Kidney (tissue), 14 donors: ENCODE data around the gene GPC3. TPM values are rescaled to one million over a fixed set of nuclear protein-coding genes. Genes with fewer than 3 reads are reported as not detected.

Experiments
- DNase-seq, 5 donors: peaks; one replicate each; pipeline ENCODE4 v3.0.0-alpha.2; 2013 to 2020
- FAIRE-seq: peaks from 2 replicates; lab custom pipeline; 2012; peaks lifted over from hg19 to GRCh38; lab: Jason Lieb, UNC
- H3K27ac ChIP-seq, 2 donors: one replicate each; pipeline ENCODE4 v1.7.0; 2013; ENCODE audit warnings: low read depth in 2 of 2, low read length in 2 of 2, inconsistent platforms in 1 of 2
- H3K27me3 ChIP-seq: one replicate; pipeline ENCODE4 v1.7.1; 2013; ENCODE audit warnings: low read length, inconsistent platforms; ENCODE audit not compliant: control insufficient read depth, insufficient read depth
- H3K36me3 ChIP-seq, 3 donors: one replicate each; pipeline versions ENCODE4 v1.7.0 to v1.7.1; 2013; ENCODE audit warnings: low read length in 3 of 3, control low read depth in 1 of 3, inconsistent platforms in 1 of 3; ENCODE audit not compliant: insufficient read depth in 3 of 3, control insufficient read depth in 2 of 3
- H3K4me1 ChIP-seq, 3 donors: one replicate each; pipeline versions ENCODE4 v1.7.0 to v1.7.1; 2013; ENCODE audit warnings: low read length in 3 of 3, inconsistent platforms in 1 of 3, low read depth in 1 of 3; ENCODE audit not compliant: control insufficient read depth in 2 of 3, insufficient read depth in 2 of 3
- H3K4me3 ChIP-seq, 3 donors: one replicate each; pipeline versions ENCODE4 v1.7.0 to v1.8.1; 2013; ENCODE audit warnings: low read length in 3 of 3, control low read depth in 1 of 3, inconsistent platforms in 1 of 3
- H3K9ac ChIP-seq, 3 donors: one replicate each; pipeline versions ENCODE4 v1.7.0 to v1.7.1; 2013; ENCODE audit warnings: low read length in 3 of 3, control low read depth in 1 of 3, inconsistent platforms in 1 of 3
- H3K9me3 ChIP-seq, 3 donors: one replicate each; pipeline versions ENCODE4 v1.7.0 to v1.7.1; 2013; ENCODE audit warnings: low read length in 3 of 3, control low read depth in 1 of 3, inconsistent platforms in 1 of 3; ENCODE audit not compliant: control insufficient read depth in 2 of 3, insufficient read depth in 1 of 3
- intact Hi-C: fragments of 100-400 bp; cut with DNase I; formaldehyde crosslinking; loops from one replicate; pipeline ENCODE4 v1.11.1; 2022
- polyA plus RNA-seq: library from polyadenylated mRNA; stranded (reverse); fragments of 350-450 nt; fragmentation: Illumina TruSeq; extraction: RNeasy Lipid Tissue Mini Kit (QIAGEN cat#74804); gene quantifications from one replicate; pipeline ENCODE4 v1.2.3, GENCODE V29; 2014; ENCODE audit warnings: low read depth, low replicate concordance; ENCODE audit not compliant: insufficient read depth
- total RNA-seq: library from RNA; stranded (reverse); fragmentation: NEBNext Ultra II Directional; extraction: Animal tissue kit (Norgen Biotek cat#: 25700); gene quantifications from one replicate; pipeline ENCODE4 v1.2.1, GENCODE V29; 2021
- TF ChIP-seq, protein P1 (sequence below): IDR thresholded peaks from 3 replicates; pipeline ENCODE4 v1.5.1; 2012; ENCODE audit warnings: mild to moderate bottlenecking, moderate library complexity, borderline replicate concordance; ENCODE audit not compliant: insufficient read depth; ENCODE audit errors: extremely low read depth
- donor health status: control.
- donor health status: control.
- donor health status: control.
- donor health status: control.
- donor health status: control.
- donor health status: DM: yes; HTN: yes; CAD: no.
- donor health status: Normal renal cell carcinoma (clear cell type).

Gene GPC3
- total and polyA plus RNA-seq, 2 donors from 2014 or later, result 43.0 to 52.5 TPM

DNA sequence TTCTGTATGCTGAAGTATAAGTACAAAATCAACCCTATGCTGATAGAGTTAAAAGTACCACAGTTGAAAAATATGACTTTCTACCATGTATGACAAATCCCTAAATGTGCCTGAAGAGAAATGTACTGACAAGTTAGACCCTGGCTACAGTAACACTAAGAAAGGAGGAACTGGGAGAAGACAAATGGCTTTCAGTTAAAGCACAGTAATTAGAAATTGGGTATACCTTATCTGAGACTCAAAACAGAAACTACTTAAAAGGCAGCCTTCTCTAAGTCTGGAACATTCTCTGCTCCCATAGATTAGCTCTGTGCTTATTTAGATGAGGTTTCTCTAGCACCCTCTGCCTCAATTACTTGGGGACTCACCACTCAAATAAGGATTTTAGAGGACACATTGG is 189.1 kb downstream of the GPC3 start:
- Histone ChIP-seq H3K36me3 (no peaks in the 10 kb centered on the region), H3K4me1 (no peaks in the 10 kb centered on the region), H3K4me3 (no peak overlapping the region), H3K9ac (no peak overlapping the region), H3K27ac (no peak overlapping the region), H3K27me3 (no peaks in the 10 kb centered on the region), H3K9me3 (no peaks in the 10 kb centered on the region)
- FAIRE-seq (no peak), DNase-seq (no peak)
- intact Hi-C loops, result no loop called here
- TF ChIP-seq, protein P1, sequence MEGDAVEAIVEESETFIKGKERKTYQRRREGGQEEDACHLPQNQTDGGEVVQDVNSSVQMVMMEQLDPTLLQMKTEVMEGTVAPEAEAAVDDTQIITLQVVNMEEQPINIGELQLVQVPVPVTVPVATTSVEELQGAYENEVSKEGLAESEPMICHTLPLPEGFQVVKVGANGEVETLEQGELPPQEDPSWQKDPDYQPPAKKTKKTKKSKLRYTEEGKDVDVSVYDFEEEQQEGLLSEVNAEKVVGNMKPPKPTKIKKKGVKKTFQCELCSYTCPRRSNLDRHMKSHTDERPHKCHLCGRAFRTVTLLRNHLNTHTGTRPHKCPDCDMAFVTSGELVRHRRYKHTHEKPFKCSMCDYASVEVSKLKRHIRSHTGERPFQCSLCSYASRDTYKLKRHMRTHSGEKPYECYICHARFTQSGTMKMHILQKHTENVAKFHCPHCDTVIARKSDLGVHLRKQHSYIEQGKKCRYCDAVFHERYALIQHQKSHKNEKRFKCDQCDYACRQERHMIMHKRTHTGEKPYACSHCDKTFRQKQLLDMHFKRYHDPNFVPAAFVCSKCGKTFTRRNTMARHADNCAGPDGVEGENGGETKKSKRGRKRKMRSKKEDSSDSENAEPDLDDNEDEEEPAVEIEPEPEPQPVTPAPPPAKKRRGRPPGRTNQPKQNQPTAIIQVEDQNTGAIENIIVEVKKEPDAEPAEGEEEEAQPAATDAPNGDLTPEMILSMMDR, result no peak

DNA sequence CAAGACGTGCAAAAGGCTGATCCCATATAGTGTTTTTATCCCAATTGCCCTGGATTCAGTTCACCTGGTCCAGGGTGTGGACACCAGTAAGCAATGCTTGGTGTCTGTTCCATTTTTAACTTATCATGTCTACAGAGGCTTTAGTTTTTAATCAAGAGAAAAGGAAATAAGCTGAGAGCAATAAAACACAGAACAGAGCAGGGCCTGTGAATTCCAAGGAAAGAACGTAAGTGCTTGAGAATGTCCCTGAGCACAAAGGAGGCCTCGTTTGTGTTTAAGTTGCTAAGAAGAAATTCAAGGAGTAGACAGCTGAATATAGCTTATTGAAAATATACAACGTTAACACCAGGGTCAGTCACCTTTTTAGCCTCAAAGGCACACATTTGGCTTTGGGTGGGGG is 191.3 kb downstream of the GPC3 start:
- Histone ChIP-seq H3K4me3 (no peak overlapping the region), H3K9me3 (no peaks in the 10 kb centered on the region), H3K27me3 (peaks cover 2% of the 10 kb centered on the region), H3K9ac (no peak overlapping the region), H3K4me1 (no peaks in the 10 kb centered on the region), H3K27ac (no peak overlapping the region), H3K36me3 (no peaks in the 10 kb centered on the region)
- DNase-seq (peak in 1 of 5 donors; percentile 37), FAIRE-seq (no peak)
- TF ChIP-seq, protein P1, result no peak
- intact Hi-C loops, result no loop called here

DNA sequence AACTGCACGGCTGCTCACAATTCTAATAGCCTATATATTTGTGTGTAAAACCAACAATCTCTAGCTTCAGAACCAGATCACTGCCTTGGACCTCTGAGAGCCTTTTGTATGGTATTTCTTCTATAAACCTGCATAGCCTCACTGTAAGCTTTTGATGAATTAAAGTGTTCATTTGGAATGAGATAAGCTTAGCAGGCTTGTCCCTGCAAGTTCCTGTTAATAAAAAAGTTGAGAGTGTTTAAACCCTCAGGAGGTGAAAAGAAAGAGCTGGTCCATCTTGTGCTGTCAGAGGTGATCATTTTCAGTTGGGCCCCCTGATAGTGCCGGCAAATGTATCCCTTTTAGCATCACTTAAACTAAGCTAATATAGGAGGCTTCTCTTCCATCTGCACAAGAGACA is 191.8 kb downstream of the GPC3 start:
- H3K27me3 ChIP-seq, result peaks cover 2% of the 10 kb centered on the region
- no peak overlapping the region for H3K9ac ChIP-seq
- no peak overlapping the region for H3K27ac ChIP-seq
- no peaks in the 10 kb centered on the region for H3K4me1 ChIP-seq
- H3K36me3 ChIP-seq, result no peaks in the 10 kb centered on the region
- DNase-seq (no peak), FAIRE-seq (no peak)
- TF ChIP-seq, protein P1, result no peak
- H3K9me3 ChIP-seq, result no peaks in the 10 kb centered on the region
- intact Hi-C loops, result no loop called here
- no peak overlapping the region for H3K4me3 ChIP-seq
